Measurements from ENCODE around the gene ILDR1. TPM values are rescaled to one million over a fixed set of nuclear protein-coding genes. Genes with fewer than 3 reads are reported as not detected.

ILDR1 gene
- total and polyA plus RNA-seq, 10 of the 15 experiments (the other 5 are each of a cell fraction or from before 2014, with no cell fraction given): 1.3 to 12.0 (median 7.0) TPM

- TF ChIP-seq BCL11A (IDR thresholded peaks at IDR 0.05; ENCODE audit: low read depth, low read length): no peak
- no peak for TF ChIP-seq ZNF274 (IDR thresholded peaks at IDR 0.05; ENCODE audit: insufficient read depth, insufficient read length)
Measured at GRCh38 chr3:121970047-121970446, 52.0 kb downstream of the ILDR1 start (continued).

DNA sequence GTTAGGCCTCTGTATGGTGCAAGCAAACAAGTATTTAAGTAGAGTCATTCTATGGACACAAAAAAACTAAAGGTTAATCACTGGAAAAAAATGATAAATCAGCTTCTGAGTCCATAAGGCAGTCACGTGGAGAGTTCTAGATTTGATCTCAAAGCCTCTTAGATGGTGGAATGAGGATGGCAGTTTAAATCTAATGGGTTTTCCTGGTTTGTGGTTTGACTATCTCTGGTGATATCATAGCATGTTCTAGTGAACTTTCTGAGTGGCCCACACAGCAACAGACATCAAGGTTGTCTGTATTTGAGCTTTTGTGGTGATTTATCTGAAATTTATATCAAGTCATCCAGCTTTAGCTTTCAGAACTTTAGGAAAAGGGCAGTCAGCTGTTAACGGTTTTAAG lies 52.4 kb downstream of the ILDR1 start:
- Histone ChIP-seq H3K27me3 (replicated peaks in 1 of 2; ENCODE audit: control insufficient read depth in 2 of 2, insufficient read depth in 2 of 2, low read length in 1 of 2) (no peaks in the 10 kb centered on the region), H3K4me2 (ENCODE audit: control insufficient read depth, insufficient read depth) (no peak overlapping the region), H4K20me1 (ENCODE audit: control insufficient read depth, insufficient read depth) (no peaks in the 10 kb centered on the region), H3K79me2 (ENCODE audit: control insufficient read depth, insufficient read depth, low read length) (no peaks in the 10 kb centered on the region), H3K27ac (ENCODE audit: control insufficient read depth, insufficient read depth) (no peak overlapping the region), H3K9ac (ENCODE audit: control insufficient read depth, insufficient read depth, low read length) (no peak overlapping the region), H3K9me3 (replicated peaks; ENCODE audit: control insufficient read depth, insufficient read depth, low read length) (peaks cover 1% of the 10 kb centered on the region), H3K36me3 (ENCODE audit: control insufficient read depth in 2 of 2, insufficient read depth in 2 of 2, low read length in 1 of 2) (no peaks in the 10 kb centered on the region), H2AFZ (ENCODE audit: control insufficient read depth, low read depth, low read length) (no peak overlapping the region), H3K4me3 (no peak overlapping the region), H3K4me1 (ENCODE audit: control insufficient read depth, insufficient read depth, low read length) (no peaks in the 10 kb centered on the region)
- DNase-seq (ENCODE audit: low read depth, low spot score): no peak
- ChIA-PET POLR2A (no interaction called here), SMC1A (ENCODE audit: uncharacterized antibody, unreplicated experiment) (interaction anchor here (0.9 to 2.6 kb wide), 7 partner anchors 8 to 330 kb away, joined by 3 to 9 read pairs (median 4); no protein-coding TSS in a partner anchor), CTCF (interaction anchor here (1.1 to 1.8 kb wide), 6 partner anchors 17 to 53 kb away, joined by 3 to 6 read pairs (median 4); no protein-coding TSS in a partner anchor), RAD21 (ENCODE audit: unreplicated experiment) (interaction anchor here (1.8 kb wide), 1 partner anchor 250 kb away, joined by 3 read pairs; no protein-coding TSS in a partner anchor)
- no TSS peak for BruUV-seq (replicated peaks)
- in situ Hi-C loops (cut with MboI): no loop called here
- no peak for FAIRE-seq
- no peak for ATAC-seq
- TF ChIP-seq ZZZ3 (IDR thresholded peaks at IDR 0.05; ENCODE audit: control insufficient read depth, insufficient read length, low read depth) (no peak), MYC (IDR thresholded peaks at IDR 0.05; ENCODE audit: insufficient read depth, insufficient read length, insufficient replicate concordance, low read length, severe bottlenecking) (no peak), USF2 (IDR thresholded peaks at IDR 0.05; ENCODE audit: borderline replicate concordance, low read depth, low read length) (no peak), TCF12 (IDR thresholded peaks at IDR 0.05; ENCODE audit: low read depth, low read length) (no peak), GATAD2B (conservative IDR thresholded peaks at IDR 0.05; ENCODE audit: low read depth) (no peak), SIN3A (IDR thresholded peaks at IDR 0.05; ENCODE audit: low read depth, low read length) (no peak), LARP7 (IDR thresholded peaks at IDR 0.05) (no peak), RAD21 (IDR thresholded peaks at IDR 0.05; ENCODE audit: insufficient read depth, low read depth, low read length) (no peak), MXI1 (IDR thresholded peaks at IDR 0.05; ENCODE audit: low read depth, low read length) (no peak), NR2C1 (IDR thresholded peaks at IDR 0.05) (no peak)
- TF ChIP-seq, protein P1, sequence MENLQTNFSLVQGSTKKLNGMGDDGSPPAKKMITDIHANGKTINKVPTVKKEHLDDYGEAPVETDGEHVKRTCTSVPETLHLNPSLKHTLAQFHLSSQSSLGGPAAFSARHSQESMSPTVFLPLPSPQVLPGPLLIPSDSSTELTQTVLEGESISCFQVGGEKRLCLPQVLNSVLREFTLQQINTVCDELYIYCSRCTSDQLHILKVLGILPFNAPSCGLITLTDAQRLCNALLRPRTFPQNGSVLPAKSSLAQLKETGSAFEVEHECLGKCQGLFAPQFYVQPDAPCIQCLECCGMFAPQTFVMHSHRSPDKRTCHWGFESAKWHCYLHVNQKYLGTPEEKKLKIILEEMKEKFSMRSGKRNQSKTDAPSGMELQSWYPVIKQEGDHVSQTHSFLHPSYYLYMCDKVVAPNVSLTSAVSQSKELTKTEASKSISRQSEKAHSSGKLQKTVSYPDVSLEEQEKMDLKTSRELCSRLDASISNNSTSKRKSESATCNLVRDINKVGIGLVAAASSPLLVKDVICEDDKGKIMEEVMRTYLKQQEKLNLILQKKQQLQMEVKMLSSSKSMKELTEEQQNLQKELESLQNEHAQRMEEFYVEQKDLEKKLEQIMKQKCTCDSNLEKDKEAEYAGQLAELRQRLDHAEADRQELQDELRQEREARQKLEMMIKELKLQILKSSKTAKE (IDR thresholded peaks at IDR 0.05; ENCODE audit: low read depth, poor library complexity, severe bottlenecking): no peak
- intact Hi-C loops (cut with micrococcal nuclease; ENCODE audit: unreplicated experiment): no loop called here
- 98% methylated on average over 2 of the region's 2 CpGs for WGBS (ENCODE audit: insufficient coverage, insufficient replicate concordance, low lambda C conversion rate, missing lambda C conversion rate)
